Karpas-422 (cell line): ENCODE measurements around the gene EFCAB6. TPM values are rescaled to one million over a fixed set of nuclear protein-coding genes. Genes with fewer than 3 reads are reported as not detected.

ENCODE experiments used
- DNase-seq: peaks from one replicate; pipeline ENCODE4 v3.0.0-alpha.2; 2015
- H2AFZ ChIP-seq: fragments of 200-600 bp; sonication (generic); 2 replicates; pipeline ENCODE4 v1.6.1; 2014; ENCODE audit warnings: antibody characterized with exemption, low read length, mixed read lengths
- H3K27ac ChIP-seq: fragments of 200-600 bp; sonication (generic); 2 replicates; pipeline ENCODE4 v1.5.1; 2014; ENCODE audit warnings: mild to moderate bottlenecking, low read length, moderate library complexity
- H3K27me3 ChIP-seq: fragments of 200-600 bp; sonication (generic); 2 replicates; pipeline ENCODE4 v1.6.1; 2014; ENCODE audit warnings: low read length, mixed read lengths
- H3K36me3 ChIP-seq: fragments of 200-600 bp; sonication (generic); 2 replicates; pipeline ENCODE4 v1.6.1; 2014; ENCODE audit warnings: low read length, mixed read lengths; ENCODE audit not compliant: insufficient read depth
- H3K4me1 ChIP-seq: fragments of 200-600 bp; sonication (generic); 2 replicates; pipeline ENCODE4 v1.6.1; 2014; ENCODE audit warnings: mild to moderate bottlenecking, low read length, mixed read lengths
- H3K4me2 ChIP-seq: fragments of 200-600 bp; sonication (generic); 2 replicates; pipeline ENCODE4 v1.6.1; 2014; ENCODE audit warnings: low read length, low read depth, mild to moderate bottlenecking; ENCODE audit not compliant: poor library complexity, severe bottlenecking
- H3K4me3 ChIP-seq: fragments of 200-600 bp; sonication (generic); 2 replicates; pipeline ENCODE4 v1.5.1; 2014; ENCODE audit warnings: mild to moderate bottlenecking, antibody characterized with exemption, low read length, mixed read lengths
- H3K79me2 ChIP-seq: fragments of 200-600 bp; sonication (generic); 2 replicates; pipeline ENCODE4 v1.6.1; 2014; ENCODE audit warnings: mild to moderate bottlenecking, low read length, mixed read lengths
- H3K9ac ChIP-seq: fragments of 200-600 bp; sonication (generic); 2 replicates; pipeline ENCODE4 v1.6.0; 2014; ENCODE audit warnings: low read length
- H3K9me2 ChIP-seq: fragments of 200-600 bp; sonication (generic), shearing (Covaris generic); replicated peaks from 2 replicates; pipeline ENCODE4 v1.6.0; 2014; ENCODE audit warnings: mild to moderate bottlenecking, low read length, moderate library complexity; ENCODE audit not compliant: insufficient read depth
- H3K9me3 ChIP-seq: fragments of 300-700, 200-600 bp; sonication (generic); 2 replicates; pipeline ENCODE4 v1.6.1; 2014; ENCODE audit warnings: low read length, mixed read lengths
- H4K20me1 ChIP-seq: fragments of 200-600 bp; sonication (generic); 2 replicates; pipeline ENCODE4 v1.6.1; 2014; ENCODE audit warnings: mild to moderate bottlenecking, antibody characterized with exemption, low read length, low read depth; ENCODE audit not compliant: insufficient read depth
- total RNA-seq: library from RNA; depleted of rRNA; stranded (reverse); fragments of >200 nt; shearing (Covaris generic); gene quantifications from 2 replicates; pipeline ENCODE4 v1.2.3, GENCODE V29; 2014; ENCODE audit warnings: low replicate concordance; rRNA removed

The EFCAB6 gene
- 0.47 TPM in 1 of 2 replicates, not detected in the other for total RNA-seq

GRCh38 chr22:43812149-43812842, at the start of gene EFCAB6:
EFCAB6 (minus strand) TSS chr22:43812305; CDS start chr22:43782318, 29,987 bp downstream.
- Histone ChIP-seq H3K4me3 (peak within 1 kb of the TSS; percentile 99), H3K4me2 (peak within 1 kb of the TSS; percentile 97), H3K27me3 (no peaks in the 10 kb centered on the region), H2AFZ (peak within 1 kb of the TSS; percentile 100), H3K4me1 (peaks cover 15% of the 10 kb centered on the region), H3K36me3 (no peaks in the 10 kb centered on the region), H3K9me3 (no peaks in the 10 kb centered on the region), H3K9ac (peak within 1 kb of the TSS; percentile 99), H3K27ac (no peak within 1 kb of the TSS), H3K79me2 (0 out of 2 replicates have a peak, but pooled peaks cover 3% of the 10 kb centered on the region), H4K20me1 (no peaks in the 10 kb centered on the region), H3K9me2 (no peaks in the 10 kb centered on the region)
- DNase-seq = peak; percentile 98

- Histone ChIP-seq H3K9ac (no peak overlapping the region), H3K4me1 (peaks cover 12% of the 10 kb centered on the region), H4K20me1 (no peaks in the 10 kb centered on the region), H2AFZ (no peak overlapping the region), H3K27ac (no peak overlapping the region), H3K9me2 (no peaks in the 10 kb centered on the region), H3K9me3 (no peaks in the 10 kb centered on the region), H3K4me3 (no peak overlapping the region), H3K79me2 (no peaks in the 10 kb centered on the region), H3K36me3 (no peaks in the 10 kb centered on the region), H3K27me3 (no peaks in the 10 kb centered on the region), H3K4me2 (no peak overlapping the region)
- DNase-seq = no peak
These were observed 49.4 kb upstream of the EFCAB6 start for GRCh38 chr22:43861529-43861928.

GRCh38 chr22:43860831-43861230, 48.7 kb upstream of the EFCAB6 start:
- H3K4me1 ChIP-seq = peaks cover 12% of the 10 kb centered on the region
- no peaks in the 10 kb centered on the region for H3K27me3 ChIP-seq
- H3K4me2 ChIP-seq = no peak overlapping the region
- H4K20me1 ChIP-seq = no peaks in the 10 kb centered on the region
- no peak overlapping the region for H3K4me3 ChIP-seq
- no peak overlapping the region for H3K27ac ChIP-seq
- H3K36me3 ChIP-seq = no peaks in the 10 kb centered on the region
- H3K9me2 ChIP-seq = no peaks in the 10 kb centered on the region
- no peak overlapping the region for H3K9ac ChIP-seq
- no peaks in the 10 kb centered on the region for H3K79me2 ChIP-seq
- H3K9me3 ChIP-seq = no peaks in the 10 kb centered on the region
- no peak for DNase-seq
- no peak overlapping the region for H2AFZ ChIP-seq

- H3K27me3 ChIP-seq = no peaks in the 10 kb centered on the region
- H2AFZ ChIP-seq = no peak overlapping the region
- no peaks in the 10 kb centered on the region for H3K9me2 ChIP-seq
- H3K4me1 ChIP-seq = peaks cover 6% of the 10 kb centered on the region
- no peaks in the 10 kb centered on the region for H3K36me3 ChIP-seq
- H3K4me2 ChIP-seq = no peak overlapping the region
- H4K20me1 ChIP-seq = no peaks in the 10 kb centered on the region
- H3K79me2 ChIP-seq = no peaks in the 10 kb centered on the region
- H3K9me3 ChIP-seq = no peaks in the 10 kb centered on the region
- H3K4me3 ChIP-seq = no peak overlapping the region
- DNase-seq = no peak
- H3K27ac ChIP-seq = no peak overlapping the region
- no peak overlapping the region for H3K9ac ChIP-seq
These were observed 48.0 kb upstream of the EFCAB6 start for GRCh38 chr22:43860126-43860525.

- no peak for DNase-seq
- Histone ChIP-seq H3K4me3 (no peak overlapping the region), H3K9me3 (no peaks in the 10 kb centered on the region), H2AFZ (no peak overlapping the region), H3K27ac (no peak overlapping the region), H3K27me3 (no peaks in the 10 kb centered on the region), H3K9me2 (no peaks in the 10 kb centered on the region), H3K4me2 (no peak overlapping the region), H3K79me2 (no peaks in the 10 kb centered on the region), H3K36me3 (no peaks in the 10 kb centered on the region), H3K9ac (no peak overlapping the region), H3K4me1 (peaks cover 1% of the 10 kb centered on the region), H4K20me1 (no peaks in the 10 kb centered on the region)
These were observed 47.5 kb upstream of the EFCAB6 start for GRCh38 chr22:43859621-43860020.

- no peak for DNase-seq
- no peaks in the 10 kb centered on the region for H3K4me1 ChIP-seq
- H3K36me3 ChIP-seq = no peaks in the 10 kb centered on the region
- no peaks in the 10 kb centered on the region for H4K20me1 ChIP-seq
- H3K4me3 ChIP-seq = no peak overlapping the region
- no peak overlapping the region for H3K4me2 ChIP-seq
- H3K9ac ChIP-seq = no peak overlapping the region
- H2AFZ ChIP-seq = no peak overlapping the region
- H3K27me3 ChIP-seq = no peaks in the 10 kb centered on the region
- no peaks in the 10 kb centered on the region for H3K79me2 ChIP-seq
- no peaks in the 10 kb centered on the region for H3K9me3 ChIP-seq
- no peaks in the 10 kb centered on the region for H3K9me2 ChIP-seq
- H3K27ac ChIP-seq = no peak overlapping the region
These were observed 47.1 kb upstream of the EFCAB6 start for GRCh38 chr22:43859176-43859575.

- H3K79me2 ChIP-seq = no peaks in the 10 kb centered on the region
- no peak overlapping the region for H3K4me2 ChIP-seq
- no peaks in the 10 kb centered on the region for H3K4me1 ChIP-seq
- H3K9me2 ChIP-seq = no peaks in the 10 kb centered on the region
- H4K20me1 ChIP-seq = no peaks in the 10 kb centered on the region
- no peak overlapping the region for H2AFZ ChIP-seq
- no peak for DNase-seq
- no peak overlapping the region for H3K27ac ChIP-seq
- no peak overlapping the region for H3K9ac ChIP-seq
- H3K36me3 ChIP-seq = no peaks in the 10 kb centered on the region
- H3K9me3 ChIP-seq = no peaks in the 10 kb centered on the region
- no peaks in the 10 kb centered on the region for H3K27me3 ChIP-seq
- no peak overlapping the region for H3K4me3 ChIP-seq
These were observed 46.2 kb upstream of the EFCAB6 start for GRCh38 chr22:43858156-43858895.

- no peak overlapping the region for H3K4me3 ChIP-seq
- no peaks in the 10 kb centered on the region for H4K20me1 ChIP-seq
- H2AFZ ChIP-seq = no peak overlapping the region
- H3K4me2 ChIP-seq = no peak overlapping the region
- no peaks in the 10 kb centered on the region for H3K27me3 ChIP-seq
- H3K36me3 ChIP-seq = no peaks in the 10 kb centered on the region
- no peak for DNase-seq
- H3K9me2 ChIP-seq = no peaks in the 10 kb centered on the region
- no peak overlapping the region for H3K27ac ChIP-seq
- H3K79me2 ChIP-seq = no peaks in the 10 kb centered on the region
- H3K9ac ChIP-seq = no peak overlapping the region
- H3K9me3 ChIP-seq = no peaks in the 10 kb centered on the region
- no peaks in the 10 kb centered on the region for H3K4me1 ChIP-seq
These were observed 45.3 kb upstream of the EFCAB6 start for GRCh38 chr22:43857367-43857766.
